HepG2 (cell line): ENCODE data around the gene STAT5A. TPM values are rescaled to one million over a fixed set of nuclear protein-coding genes. Genes with fewer than 3 reads are reported as not detected.

Experiments used
- KDM2A ChIP-seq: sonication (generic); formaldehyde crosslinking; IDR thresholded peaks from 2 replicates; pipeline ENCODE4 v1.4.0; 2020; ENCODE audit warnings: low read depth, missing genetic modification reagents, borderline replicate concordance
- KMT2A ChIP-seq: sonication (generic); formaldehyde crosslinking; IDR thresholded peaks from 2 replicates; pipeline ENCODE4 v1.4.0; 2020; ENCODE audit warnings: missing genetic modification reagents
- MIER3 ChIP-seq: IDR thresholded peaks from 2 replicates; pipeline ENCODE4 v1.6.1; 2016; ENCODE audit warnings: missing compliant biosample characterization, borderline replicate concordance
- PHF21A ChIP-seq: sonication (generic); formaldehyde crosslinking; IDR thresholded peaks from 2 replicates; pipeline ENCODE4 v1.5.0; 2020; ENCODE audit warnings: mild to moderate bottlenecking, missing genetic modification reagents
- RBM39 ChIP-seq: fragments of 200-400 bp; formaldehyde crosslinking; IDR thresholded peaks from one replicate; pipeline ENCODE4 v1.6.1; 2018; ENCODE audit warnings: antibody characterized with exemption, mild to moderate bottlenecking, low read depth, low read length; ENCODE audit not compliant: poor library complexity, severe bottlenecking
- SETDB1 ChIP-seq: sonication (generic); formaldehyde crosslinking; IDR thresholded peaks from 2 replicates; pipeline ENCODE4 v1.5.1; 2020; ENCODE audit warnings: missing genetic modification reagents, mild to moderate bottlenecking, borderline replicate concordance
- SKIL ChIP-seq: sonication (generic); formaldehyde crosslinking; IDR thresholded peaks from 2 replicates; pipeline ENCODE4 v1.8.0; 2022; ENCODE audit warnings: missing genetic modification reagents, mild to moderate bottlenecking, moderate library complexity, borderline replicate concordance
- TGIF2 ChIP-seq: IDR thresholded peaks from 2 replicates; pipeline ENCODE4 v1.6.1; 2016; ENCODE audit warnings: control low read depth, missing compliant biosample characterization
- ZNF263 ChIP-seq: sonication (generic); formaldehyde crosslinking; IDR thresholded peaks from 2 replicates; pipeline ENCODE4 v1.4.0; 2020; ENCODE audit warnings: missing genetic modification reagents
- ZNF280B ChIP-seq: sonication (generic); formaldehyde crosslinking; IDR thresholded peaks from 2 replicates; pipeline ENCODE4 v1.5.0; 2020; ENCODE audit warnings: missing genetic modification reagents, mild to moderate bottlenecking, borderline replicate concordance
- ZNF33B ChIP-seq: sonication (generic); formaldehyde crosslinking; IDR thresholded peaks from 2 replicates; pipeline ENCODE4 v1.5.1; 2020; ENCODE audit warnings: mild to moderate bottlenecking, missing genetic modification reagents
- ZNF44 ChIP-seq: sonication (generic); formaldehyde crosslinking; IDR thresholded peaks from 2 replicates; pipeline ENCODE4 v1.5.1; 2020; ENCODE audit warnings: mild to moderate bottlenecking, missing genetic modification reagents
- ZNF629 ChIP-seq: sonication (generic); formaldehyde crosslinking; conservative IDR thresholded peaks from 2 replicates; pipeline ENCODE4 v1.5.0; 2020; ENCODE audit warnings: missing genetic modification reagents
- ZNF724P ChIP-seq: sonication (generic); formaldehyde crosslinking; IDR thresholded peaks from 2 replicates; pipeline ENCODE4 v1.8.0; 2022; ENCODE audit warnings: missing genetic modification reagents, borderline replicate concordance
- ZSCAN21 ChIP-seq: sonication (generic); formaldehyde crosslinking; IDR thresholded peaks from 2 replicates; pipeline ENCODE4 v1.8.0; 2022; ENCODE audit warnings: mild to moderate bottlenecking, missing genetic modification reagents, moderate library complexity, borderline replicate concordance
- polyA plus RNA-seq, 8 experiments: library from polyadenylated mRNA; depleted of rRNA in 3 of 8; stranded (reverse) in 7 of 8; unstranded in 1 of 8; fragments of >200 nt; fragmentation: Illumina TruSeq in 4 of 8; extraction: Trizol in 4 of 8; gene quantifications; 2 replicates each; pipeline versions ENCODE4 v1.2.1 to v1.2.3, GENCODE V29; 2011 to 2016; ENCODE audit warnings: low read depth in 4 of 8, missing spikeins in 1 of 8, mixed read lengths in 1 of 8; ENCODE audit not compliant: insufficient read depth in 1 of 8
- total RNA-seq, 5 experiments: library from RNA; depleted of rRNA; stranded (reverse); fragments of >200 nt; fragmentation: Illumina TruSeq; extraction: Trizol; gene quantifications; 2 replicates each; pipeline ENCODE4 v1.2.3, GENCODE V29; 2016; ENCODE audit warnings: low read depth in 1 of 5
- TF ChIP-seq, protein P1 (sequence below): sonication (generic); formaldehyde crosslinking; IDR thresholded peaks from 2 replicates; pipeline ENCODE4 v1.9.0; 2021; ENCODE audit warnings: missing genetic modification reagents, borderline replicate concordance
- TF ChIP-seq, protein P2 (sequence below): sonication (generic); formaldehyde crosslinking; IDR thresholded peaks from 2 replicates; pipeline ENCODE4 v1.5.1; 2020; ENCODE audit warnings: mild to moderate bottlenecking, missing genetic modification reagents, moderate library complexity
- TF ChIP-seq, protein P3 (sequence below): IDR thresholded peaks from 2 replicates; pipeline ENCODE4 v1.6.1; 2016; ENCODE audit warnings: missing genetic modification reagents, missing compliant biosample characterization
- TF ChIP-seq, protein P4 (sequence below): sonication (generic); formaldehyde crosslinking; IDR thresholded peaks from 2 replicates; pipeline ENCODE4 v1.4.0; 2020; ENCODE audit warnings: mild to moderate bottlenecking, missing genetic modification reagents

The STAT5A gene
- total and polyA plus RNA-seq, 2 of the 13 experiments (the other 11 are each of a cell fraction or from before 2014, with no cell fraction given) = 1.4 to 4.1 TPM

- TF ChIP-seq SKIL (no peak), ZNF33B (CRISPR knock-in tag) (no peak), ZNF44 (no peak), ZSCAN21 (CRISPR knock-in tag) (0 out of 2 replicates have a peak, but pooled peaks have one; percentile 2), ZNF629 (CRISPR knock-in tag) (no peak), PHF21A (CRISPR knock-in tag) (0 out of 2 replicates have a peak, but pooled peaks have one; percentile 13), ZNF280B (CRISPR knock-in tag) (0 out of 2 replicates have a peak, but pooled peaks have one; percentile 33), KDM2A (CRISPR knock-in tag) (no peak), MIER3 (CRISPR knock-in tag) (no peak), ZNF263 (CRISPR knock-in tag) (no peak), ZNF724P (CRISPR knock-in tag) (0 out of 2 replicates have a peak, but pooled peaks have one; percentile 27), KMT2A (CRISPR knock-in tag) (peak; percentile 39; the same call in 1 of the 2 replicates), TGIF2 (peak; percentile 10; the same call in 1 of the 2 replicates), SETDB1 (CRISPR knock-in tag) (no peak), RBM39 (peak; percentile 16)
- TF ChIP-seq, protein P1, sequence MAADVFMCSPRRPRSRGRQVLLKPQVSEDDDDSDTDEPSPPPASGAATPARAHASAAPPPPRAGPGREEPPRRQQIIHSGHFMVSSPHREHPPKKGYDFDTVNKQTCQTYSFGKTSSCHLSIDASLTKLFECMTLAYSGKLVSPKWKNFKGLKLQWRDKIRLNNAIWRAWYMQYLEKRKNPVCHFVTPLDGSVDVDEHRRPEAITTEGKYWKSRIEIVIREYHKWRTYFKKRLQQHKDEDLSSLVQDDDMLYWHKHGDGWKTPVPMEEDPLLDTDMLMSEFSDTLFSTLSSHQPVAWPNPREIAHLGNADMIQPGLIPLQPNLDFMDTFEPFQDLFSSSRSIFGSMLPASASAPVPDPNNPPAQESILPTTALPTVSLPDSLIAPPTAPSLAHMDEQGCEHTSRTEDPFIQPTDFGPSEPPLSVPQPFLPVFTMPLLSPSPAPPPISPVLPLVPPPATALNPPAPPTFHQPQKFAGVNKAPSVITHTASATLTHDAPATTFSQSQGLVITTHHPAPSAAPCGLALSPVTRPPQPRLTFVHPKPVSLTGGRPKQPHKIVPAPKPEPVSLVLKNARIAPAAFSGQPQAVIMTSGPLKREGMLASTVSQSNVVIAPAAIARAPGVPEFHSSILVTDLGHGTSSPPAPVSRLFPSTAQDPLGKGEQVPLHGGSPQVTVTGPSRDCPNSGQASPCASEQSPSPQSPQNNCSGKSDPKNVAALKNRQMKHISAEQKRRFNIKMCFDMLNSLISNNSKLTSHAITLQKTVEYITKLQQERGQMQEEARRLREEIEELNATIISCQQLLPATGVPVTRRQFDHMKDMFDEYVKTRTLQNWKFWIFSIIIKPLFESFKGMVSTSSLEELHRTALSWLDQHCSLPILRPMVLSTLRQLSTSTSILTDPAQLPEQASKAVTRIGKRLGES = no peak
- TF ChIP-seq, protein P2, sequence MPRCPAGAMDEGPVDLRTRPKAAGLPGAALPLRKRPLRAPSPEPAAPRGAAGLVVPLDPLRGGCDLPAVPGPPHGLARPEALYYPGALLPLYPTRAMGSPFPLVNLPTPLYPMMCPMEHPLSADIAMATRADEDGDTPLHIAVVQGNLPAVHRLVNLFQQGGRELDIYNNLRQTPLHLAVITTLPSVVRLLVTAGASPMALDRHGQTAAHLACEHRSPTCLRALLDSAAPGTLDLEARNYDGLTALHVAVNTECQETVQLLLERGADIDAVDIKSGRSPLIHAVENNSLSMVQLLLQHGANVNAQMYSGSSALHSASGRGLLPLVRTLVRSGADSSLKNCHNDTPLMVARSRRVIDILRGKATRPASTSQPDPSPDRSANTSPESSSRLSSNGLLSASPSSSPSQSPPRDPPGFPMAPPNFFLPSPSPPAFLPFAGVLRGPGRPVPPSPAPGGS (CRISPR knock-in tag) = no peak
- TF ChIP-seq, protein P3, sequence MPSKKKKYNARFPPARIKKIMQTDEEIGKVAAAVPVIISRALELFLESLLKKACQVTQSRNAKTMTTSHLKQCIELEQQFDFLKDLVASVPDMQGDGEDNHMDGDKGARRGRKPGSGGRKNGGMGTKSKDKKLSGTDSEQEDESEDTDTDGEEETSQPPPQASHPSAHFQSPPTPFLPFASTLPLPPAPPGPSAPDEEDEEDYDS = no peak
- TF ChIP-seq, protein P4, sequence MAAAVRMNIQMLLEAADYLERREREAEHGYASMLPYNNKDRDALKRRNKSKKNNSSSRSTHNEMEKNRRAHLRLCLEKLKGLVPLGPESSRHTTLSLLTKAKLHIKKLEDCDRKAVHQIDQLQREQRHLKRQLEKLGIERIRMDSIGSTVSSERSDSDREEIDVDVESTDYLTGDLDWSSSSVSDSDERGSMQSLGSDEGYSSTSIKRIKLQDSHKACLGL (CRISPR knock-in tag) = no peak
Measured at GRCh38 chr17:42275527-42276358, 12.6 kb upstream of the STAT5A start (continued).
